Fibroblast of skin of abdomen (primary cell): ENCODE data around the gene CDH23.
A peak's percentile ranks its signal among the peaks of the same experiment; 100 is the strongest.
"Not testable (repeated sequence)": the region's sequence is repeated elsewhere in the genome, so short reads cannot be mapped to it uniquely, and the experiment has no call there.

Experiments used
- DNase-seq: peaks from one replicate; pipeline ENCODE4 v3.0.0-alpha.2; 2013

CDH23 gene

DNA sequence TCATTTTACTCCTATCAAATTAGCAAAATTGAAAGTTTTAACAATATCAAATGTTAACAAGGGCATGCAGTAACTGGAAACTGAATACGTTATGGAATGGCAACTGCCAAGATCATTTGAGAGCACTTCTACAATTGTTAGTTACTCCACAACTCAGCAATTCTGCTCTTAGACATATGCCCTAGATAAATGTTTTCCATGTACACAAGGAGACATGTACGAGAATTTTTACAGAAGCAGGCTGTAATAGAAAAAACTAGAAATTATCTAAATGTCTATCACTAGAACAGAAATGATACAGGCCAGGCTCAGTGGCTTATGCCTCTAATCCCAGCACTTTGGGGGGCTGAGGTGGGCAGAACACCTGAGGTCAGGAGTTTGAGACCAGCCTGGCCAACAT is 447.4 kb downstream of the CDH23 start:
- DNase-seq = no peak

DNA sequence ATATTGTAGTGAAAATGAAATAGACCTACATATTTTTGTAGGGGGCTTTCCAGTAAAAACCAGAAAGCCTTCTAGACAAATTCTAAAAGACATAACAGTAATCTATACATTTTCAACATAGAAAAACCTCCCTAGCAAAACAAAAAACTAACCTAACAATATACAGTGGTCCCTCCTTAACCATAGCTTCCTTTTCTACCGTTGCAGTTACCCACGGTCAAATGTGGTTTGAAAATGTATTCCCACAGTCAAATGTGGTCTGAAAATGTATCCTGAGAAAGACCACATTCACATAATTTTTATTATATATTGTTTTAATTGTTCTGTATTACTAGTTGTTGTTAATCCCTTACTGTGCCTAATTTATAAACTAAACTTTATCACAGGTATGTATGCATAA is 448.0 kb downstream of the CDH23 start:
- DNase-seq = no peak

DNA sequence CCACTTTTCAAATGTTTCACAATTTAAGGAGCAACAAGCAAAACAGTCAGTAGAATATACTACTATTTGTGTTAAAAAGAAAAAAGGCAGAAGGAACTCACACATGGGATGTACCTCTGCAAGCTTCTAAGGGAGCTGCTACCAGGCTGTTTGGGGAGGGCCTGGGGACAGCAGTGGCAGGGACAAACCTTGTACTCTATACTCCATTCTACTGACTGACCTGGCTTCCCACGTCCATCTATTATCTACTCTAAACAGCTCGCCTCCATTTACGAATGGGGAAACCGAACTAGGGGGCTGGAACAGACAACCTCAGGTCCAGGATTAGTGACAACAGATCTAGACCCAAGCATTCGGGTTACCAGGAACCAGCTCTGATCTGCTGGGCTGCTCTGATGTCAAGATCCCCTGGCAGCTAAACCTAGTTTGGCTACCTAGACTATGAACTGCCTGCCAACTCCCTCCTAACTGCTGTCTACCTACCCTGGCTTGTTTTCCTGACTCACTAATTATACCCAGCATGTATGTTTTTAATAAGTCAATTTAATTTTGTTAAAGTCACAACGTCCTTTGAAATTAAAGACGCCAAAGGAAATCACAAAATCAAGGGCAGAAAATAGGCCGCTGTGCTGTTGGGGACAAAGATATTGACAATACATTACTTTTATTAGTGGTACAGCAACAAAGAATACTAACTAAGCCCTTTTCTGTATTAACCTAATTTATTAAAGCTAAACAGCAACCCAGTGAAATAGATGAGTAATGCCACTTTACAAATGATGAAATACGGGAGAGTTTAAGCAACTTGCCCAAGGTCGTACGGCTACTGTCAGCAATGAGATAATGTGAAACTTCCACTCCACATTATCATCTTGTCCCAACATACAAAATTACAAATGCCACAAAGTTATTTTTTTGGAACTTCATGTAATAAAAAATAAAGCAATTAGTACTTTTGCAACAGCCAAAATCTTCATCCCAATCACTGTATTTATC is 449.0 kb downstream of the CDH23 start:
- no peak for DNase-seq

DNA sequence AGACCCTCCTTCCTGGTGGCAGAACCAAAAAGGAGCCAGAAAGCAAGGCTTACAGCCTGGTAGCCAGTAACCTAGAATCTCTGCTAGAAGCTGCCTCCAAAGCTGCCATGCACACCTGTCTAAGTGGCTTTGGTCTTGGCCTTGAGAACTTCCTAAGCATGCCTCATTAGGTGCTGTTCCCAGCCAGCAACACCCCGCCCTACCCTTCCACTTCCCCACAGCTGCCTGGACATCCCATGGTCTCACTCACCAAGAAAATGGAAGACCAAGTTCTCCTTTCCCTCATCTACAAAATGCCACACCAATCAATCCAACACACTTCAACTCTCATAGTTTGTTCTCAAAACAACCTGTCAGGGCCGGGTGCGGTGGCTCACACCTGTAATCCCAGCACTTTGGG is 450.1 kb downstream of the CDH23 start:
- DNase-seq = no peak

DNA sequence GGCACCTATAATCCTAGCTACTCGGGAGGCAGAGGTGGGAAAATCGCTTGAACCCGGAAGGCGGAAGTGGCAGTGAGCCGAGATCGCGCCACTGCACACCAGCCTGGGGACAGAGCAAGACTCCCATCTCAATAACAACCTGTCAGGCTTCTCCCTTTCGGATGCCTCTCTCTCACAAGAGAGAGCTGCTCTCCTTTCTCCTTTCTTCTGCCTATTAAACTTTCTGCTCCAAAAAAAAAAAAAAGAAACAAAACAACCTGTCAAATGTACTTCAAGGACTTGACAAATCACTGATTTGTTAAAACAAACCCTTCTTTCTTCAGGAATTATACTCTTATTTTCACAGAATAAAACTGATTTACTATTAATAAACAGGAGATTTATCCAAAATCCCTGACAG is 450.7 kb downstream of the CDH23 start:
- DNase-seq = no peak

DNA sequence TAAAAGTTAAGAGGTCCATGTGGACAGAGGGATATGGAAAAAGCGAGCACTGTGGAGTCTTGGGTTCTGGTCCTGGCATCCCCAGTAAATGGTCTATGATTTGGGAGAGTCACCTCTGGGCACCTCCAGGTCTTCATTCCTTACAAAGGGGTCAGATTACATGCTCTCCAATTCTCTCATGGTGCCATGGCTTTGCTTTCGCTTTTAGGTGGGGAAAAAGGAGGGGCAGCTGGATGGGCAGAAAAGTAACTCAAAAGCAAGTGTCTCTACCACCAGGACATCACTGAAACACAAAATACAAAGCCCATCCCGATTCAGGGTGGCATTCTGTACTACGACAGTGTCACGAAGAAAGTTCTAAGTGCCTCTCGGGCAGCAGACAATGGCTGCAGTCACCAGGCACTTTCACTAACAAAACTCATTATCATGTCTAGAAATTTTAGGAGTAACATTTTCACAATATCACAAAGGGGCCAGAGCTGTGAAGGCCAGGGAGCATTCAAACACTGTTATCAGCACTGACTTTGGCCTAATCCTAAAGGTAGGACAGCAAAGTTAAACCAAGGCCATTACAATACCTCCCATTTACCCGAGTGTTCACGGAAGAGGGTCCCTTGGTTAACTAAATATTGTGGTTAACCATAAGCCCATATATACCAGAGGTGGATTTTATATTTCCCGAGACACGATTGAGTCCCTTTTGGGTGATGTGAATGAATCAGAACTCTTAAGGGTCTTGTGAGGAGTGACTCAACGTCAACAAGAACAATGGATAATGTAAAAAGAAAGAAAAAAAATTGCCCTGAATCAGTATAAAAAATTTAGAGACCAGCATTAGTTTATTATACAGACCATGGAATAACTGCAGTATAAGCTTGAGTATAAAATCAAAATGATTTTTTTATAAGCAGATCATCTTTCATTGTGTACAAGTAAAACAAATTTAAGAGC is 451.9 kb downstream of the CDH23 start:
- no peak for DNase-seq

DNA sequence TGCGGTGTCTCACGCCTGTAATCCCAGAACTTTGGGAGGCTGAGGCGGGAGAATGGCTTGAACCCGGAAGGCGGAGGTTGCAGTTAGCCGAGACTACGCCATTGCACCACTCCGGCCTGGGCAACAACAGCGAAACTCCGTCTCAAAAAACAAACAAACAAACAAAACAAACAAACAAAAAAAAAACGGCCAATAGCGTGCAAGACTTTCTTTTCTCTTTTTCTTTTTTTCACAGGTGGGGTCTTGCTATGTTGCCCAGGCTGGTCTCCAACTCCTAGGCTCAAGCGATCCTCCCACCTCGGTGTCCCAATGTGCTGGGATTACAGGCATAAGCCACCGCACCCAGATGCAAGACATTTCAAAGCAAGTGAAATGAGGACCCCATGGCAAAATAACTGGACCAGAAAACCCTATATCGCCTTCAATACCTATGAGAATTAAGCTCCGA is 452.8 kb downstream of the CDH23 start:
- no peak for DNase-seq

DNA sequence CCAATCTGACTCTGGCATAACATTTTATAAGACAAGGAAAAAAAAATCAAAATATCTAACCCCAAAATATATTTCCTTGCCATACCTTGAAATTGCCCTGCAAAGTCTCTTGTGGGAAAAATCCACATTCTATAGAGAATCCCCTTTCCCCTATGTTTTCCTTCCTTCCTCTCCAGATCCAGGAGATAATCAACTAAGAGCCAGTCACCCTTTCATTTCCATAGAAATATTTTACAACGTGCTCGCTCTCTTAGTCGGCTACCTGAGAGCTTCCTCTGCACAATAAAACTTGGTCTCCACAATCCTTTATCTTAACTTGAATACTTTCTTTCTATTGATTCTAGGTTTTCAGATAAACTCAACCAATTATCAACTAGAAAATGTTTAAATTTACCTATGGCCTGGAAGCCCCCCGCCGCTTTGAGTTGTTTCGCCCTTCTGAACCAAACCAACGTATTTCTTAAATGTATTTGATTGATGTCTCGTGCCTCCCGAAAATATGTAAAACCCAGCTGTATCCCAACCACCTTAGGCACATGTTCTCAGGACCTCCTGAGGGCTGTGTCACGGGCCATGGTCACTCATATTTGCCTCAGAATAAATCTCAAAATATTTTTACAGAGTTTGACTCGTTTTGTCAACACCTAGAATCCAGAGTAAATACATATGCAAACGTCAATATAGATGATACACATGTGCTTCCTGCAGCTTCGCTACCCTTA is 453.5 kb downstream of the CDH23 start:
- DNase-seq = no peak

DNA sequence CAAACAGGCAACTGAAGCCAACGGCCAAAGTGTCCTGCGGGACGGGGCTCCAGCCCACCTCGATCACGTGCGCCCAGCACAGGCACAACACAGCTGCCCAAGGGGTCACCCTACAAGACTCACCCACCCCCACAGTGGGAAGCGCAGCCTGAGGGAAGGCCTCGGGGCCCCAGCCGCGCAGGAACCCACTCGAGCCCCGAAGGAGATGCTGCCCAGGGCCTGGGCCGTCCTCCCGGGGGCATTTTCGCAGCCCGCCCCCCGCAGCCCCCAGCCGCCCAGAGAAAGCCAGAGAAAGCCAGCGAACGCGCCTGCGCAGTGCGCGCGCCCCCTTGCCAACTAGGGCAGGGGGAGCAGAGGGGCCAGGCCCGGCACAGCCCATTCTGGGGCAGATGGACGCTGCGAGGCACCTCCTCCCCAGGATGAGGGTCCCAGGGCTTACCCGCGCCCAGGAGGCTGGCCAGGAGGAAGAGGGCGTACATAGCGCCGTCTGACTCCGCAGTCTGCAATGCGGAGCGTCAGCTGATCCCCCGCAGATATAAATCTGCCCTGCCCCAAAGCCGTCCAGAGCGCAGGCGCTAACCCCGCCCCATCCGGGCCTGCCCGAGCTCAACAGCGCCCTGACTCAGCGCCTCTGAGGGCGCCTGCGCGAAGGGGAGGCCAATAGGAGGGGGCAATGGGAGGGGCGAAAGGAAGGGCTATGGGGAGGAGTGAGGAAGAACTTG is 454.2 kb downstream of the CDH23 start, which contains the start of gene PSAP:
PSAP (minus strand) TSS at position 509 of the 722 bp plus-strand sequence; CDS start at position 479, 30 bp downstream.
- peak; percentile 98 for DNase-seq

DNA sequence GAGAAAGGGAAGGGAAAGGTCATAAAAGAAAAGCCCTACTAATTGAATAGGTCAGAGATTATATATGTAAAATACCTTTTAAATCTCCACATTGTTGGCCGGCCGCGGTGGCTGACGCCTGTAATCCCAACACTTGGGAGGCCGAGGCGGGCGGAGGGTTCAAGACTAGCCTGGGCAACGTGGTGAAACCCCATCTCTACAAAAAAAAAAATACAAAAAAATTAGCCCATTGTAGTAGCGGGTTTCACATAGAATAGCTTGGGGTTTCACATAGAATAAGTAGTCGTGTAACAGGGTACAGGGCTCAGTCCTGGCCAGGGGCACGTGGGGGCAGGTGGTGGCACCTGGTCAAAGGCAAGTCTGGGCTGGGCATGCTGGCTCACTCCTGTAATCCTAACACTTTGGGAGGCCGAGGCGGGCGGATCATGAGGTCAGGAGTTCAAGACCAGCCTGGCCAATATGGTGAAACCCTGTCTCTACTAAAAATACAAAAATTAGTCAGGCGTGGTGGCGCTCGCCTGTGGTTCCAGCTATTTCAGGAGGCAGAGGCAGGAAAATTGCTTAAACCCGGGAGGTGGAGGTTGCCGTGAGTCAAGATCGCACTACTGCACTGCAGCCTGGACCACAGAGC is 454.9 kb downstream of the CDH23 start:
- DNase-seq = not testable (repeated sequence)

DNA sequence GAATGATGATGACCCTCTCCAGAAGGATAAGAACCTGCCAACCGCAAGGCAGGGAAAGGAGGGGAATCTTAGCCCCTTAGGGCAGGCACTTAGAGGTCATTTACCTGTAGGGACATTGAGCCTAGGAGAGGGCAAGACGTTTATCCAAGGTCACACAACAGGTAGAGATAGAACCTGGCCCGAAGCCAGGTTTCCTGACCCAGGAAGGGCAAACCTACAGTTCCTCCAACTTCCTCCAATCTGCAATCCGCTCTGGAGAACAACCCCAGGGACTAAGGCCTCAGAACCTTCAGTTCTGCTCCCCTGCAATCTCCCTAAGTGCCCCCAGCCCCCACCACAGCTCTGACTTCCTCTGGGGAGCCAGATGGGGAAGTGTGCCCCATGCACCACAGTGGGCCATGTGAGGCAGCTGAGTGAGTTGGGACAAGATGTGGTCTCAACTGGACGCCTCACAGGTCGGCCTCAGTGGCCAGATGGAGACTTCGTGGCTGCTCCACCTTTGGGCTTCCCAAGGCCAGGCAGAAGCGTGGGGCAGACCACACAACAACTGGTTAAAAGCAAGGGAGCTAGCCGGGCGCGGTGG is 455.7 kb downstream of the CDH23 start:
- DNase-seq = no peak

DNA sequence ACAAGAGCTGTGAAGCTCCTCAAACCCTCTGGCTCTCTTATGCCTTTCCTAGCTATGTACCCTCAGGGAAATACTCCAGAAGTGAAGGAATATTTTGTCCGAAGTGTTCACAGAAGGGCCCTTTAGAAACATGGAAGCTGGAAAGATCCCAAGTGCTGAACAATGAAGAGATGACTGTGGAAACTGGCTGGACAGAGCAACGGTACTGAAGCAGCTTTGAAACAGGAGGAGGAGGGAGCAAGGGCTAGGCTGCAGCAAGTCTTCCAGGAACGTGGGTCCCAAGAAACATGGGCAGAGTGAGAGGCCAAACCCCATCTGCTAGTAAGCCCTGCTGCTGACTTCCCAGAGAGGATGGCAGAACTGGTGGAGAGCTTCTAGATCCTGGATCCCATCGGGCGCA is 457.3 kb downstream of the CDH23 start:
- DNase-seq = peak; percentile 20

DNA sequence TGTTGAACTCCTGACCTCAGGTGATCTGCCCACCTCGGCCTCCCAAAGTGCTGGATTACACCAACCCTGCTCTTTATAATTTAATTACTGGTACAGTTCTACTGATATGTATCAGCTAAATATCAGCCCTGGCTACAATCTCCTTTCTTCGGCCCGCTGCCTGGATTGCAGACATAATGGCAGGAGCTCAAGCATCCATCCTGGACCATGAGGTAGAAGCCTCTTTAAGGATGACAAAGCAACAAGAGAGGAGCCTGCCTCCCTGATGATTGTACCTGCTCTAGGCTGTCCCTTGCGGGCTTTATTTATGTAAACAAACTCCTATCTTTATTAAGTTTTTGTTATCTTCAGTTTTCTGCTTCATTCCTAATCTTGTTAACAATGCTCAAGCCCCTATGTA is 459.9 kb downstream of the CDH23 start:
- no peak for DNase-seq

DNA sequence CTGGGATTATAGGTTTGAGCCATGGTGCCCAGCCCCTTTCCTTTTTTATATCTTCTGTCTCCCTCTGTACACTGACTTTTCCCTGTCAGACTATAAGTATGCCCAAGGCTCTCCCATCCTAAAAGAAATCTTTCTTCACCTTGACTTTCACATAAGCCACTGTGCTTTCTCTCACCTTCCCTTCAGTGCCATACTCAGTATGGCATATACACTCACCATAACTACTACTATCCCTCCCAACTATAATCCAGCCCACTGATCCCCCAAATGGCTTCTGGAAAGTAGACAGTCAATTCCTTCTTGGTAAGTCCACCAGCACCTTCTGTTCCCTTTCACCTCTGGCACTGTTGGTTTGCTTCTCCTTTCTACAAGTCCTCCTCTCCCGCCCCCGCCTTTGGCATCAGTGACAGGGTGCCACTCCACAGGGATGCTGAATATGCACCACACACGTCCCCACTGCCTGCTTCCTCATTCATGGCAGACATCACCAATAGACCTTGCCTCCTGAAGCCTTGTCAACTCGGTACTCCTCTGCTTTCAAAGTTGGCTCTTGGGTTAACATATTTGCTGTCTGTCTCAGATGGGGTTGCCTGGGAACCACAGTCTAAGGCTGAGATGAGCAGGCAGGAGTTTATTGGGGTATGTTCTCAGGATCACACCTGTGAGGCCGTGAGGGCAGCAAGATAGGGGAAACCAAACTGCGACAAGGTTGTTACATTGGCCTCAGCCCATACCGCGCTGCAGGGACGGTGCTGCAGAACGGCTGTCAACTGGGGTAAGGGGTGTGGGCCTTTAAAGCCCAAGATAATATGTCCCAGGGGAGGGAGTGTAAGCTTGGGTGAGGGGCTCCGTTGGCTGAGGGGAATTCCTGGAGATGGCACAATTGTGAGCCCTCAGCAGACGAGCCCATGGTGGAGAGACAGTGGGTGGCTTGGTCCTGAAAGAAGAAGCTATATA is 461.5 kb downstream of the CDH23 start:
- no peak for DNase-seq

DNA sequence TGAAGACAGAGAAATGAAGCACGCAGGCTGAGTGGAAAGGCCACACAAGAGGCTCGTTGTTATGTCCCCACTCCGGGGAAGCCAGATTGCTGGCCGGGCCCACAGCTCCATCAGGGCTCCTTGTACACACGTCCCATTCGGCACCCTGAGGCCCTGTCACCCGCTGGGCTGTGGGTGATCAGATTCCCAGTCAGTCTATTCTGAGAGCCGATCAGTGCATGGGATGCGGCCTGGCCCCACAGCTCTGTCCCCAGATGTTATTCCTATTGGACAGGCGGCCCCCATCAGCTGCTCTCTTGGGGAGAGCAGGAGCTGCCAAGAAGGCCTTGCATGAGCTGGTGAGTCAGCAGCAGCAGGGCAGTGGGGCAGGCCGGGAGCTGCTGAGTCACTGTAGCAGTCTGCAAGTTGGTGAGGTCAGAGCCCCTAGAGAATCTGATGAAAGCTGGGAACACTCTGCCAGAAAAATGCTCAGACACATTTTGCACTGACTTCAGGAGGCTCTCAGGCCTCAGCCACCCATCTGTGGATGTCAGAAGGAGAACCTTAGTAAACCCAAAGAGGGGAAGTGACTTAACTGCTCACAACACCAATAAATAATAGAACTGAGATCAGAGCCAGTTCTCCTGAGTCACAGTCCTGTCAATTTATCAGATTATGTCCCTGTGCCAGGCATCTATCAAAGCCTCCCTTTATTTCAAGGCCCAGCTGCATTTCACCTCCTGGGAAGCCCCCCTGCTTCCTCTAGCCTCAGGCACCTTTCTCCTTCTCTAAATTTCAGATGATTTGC is 463.7 kb downstream of the CDH23 start:
- DNase-seq = peak; percentile 100

DNA sequence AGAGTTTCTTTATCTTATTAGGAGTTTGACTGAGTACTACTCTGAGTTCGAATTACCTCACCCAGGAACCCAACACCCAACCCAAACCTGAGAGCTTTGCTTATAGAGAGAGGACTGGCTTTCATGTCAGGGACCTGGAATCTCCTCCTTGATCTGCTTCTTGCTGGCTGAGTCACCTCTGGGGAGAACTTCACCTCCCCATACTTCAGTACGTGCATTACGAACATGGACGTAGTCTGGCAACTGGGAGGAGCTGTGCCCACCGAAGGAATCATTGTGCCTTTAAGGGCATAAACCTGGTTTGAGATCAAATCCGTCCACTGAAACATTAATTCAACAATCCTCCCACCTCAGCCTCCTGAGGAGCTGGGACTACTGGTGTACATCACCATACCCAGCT is 466.5 kb downstream of the CDH23 start:
- DNase-seq = no peak

DNA sequence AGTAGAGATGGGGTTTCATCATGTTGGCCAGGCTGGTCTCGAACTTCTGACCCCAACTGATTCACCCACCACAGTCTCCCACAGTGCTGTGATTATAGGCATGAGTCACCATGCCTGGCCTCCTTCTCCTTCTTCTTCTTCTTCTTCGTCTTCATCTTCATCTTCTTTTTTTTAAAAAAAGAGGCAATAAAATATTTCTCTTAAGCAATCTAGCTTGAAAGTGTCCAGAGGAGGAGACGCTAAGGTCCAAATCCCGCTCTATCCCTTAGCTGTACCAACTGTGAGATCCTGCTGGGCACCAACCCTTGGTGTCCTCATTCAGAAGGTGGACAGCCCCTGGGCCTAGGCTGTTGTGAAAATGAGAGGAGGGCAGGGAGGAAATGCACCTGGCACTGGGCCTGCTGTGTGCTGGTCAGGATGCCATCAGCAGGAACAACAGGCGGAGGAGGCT is 468.2 kb downstream of the CDH23 start:
- peak; percentile 82 for DNase-seq
